HepG2 (cell line): ENCODE measurements around the gene OR2V2. TPM values are rescaled to one million over a fixed set of nuclear protein-coding genes. Genes with fewer than 3 reads are reported as not detected.

Source experiments
- CBX5 ChIP-seq: sonication (generic); formaldehyde crosslinking; IDR thresholded peaks from 2 replicates; pipeline ENCODE4 v1.4.0; 2020; ENCODE audit warnings: missing genetic modification reagents, borderline replicate concordance
- FOXP1 ChIP-seq, 2 experiments: fragments of 450-650 bp in 1 of 2; IDR thresholded peaks; 2 replicates each; pipeline ENCODE4 v1.6.1; 2017 to 2018; ENCODE audit warnings: antibody characterized with exemption in 1 of 2
- KIAA2018 ChIP-seq: sonication (generic); formaldehyde crosslinking; IDR thresholded peaks from 2 replicates; pipeline ENCODE4 v1.5.0; 2020; ENCODE audit warnings: mild to moderate bottlenecking, missing genetic modification reagents, borderline replicate concordance
- NFYB ChIP-seq: sonication (generic); formaldehyde crosslinking; IDR thresholded peaks from 2 replicates; pipeline ENCODE4 v1.4.0; 2020; ENCODE audit warnings: missing genetic modification reagents
- NR2F6 ChIP-seq, 2 experiments: IDR thresholded peaks; 2 replicates each; pipeline ENCODE4 v1.6.1; 2016; ENCODE audit warnings: antibody characterized with exemption in 1 of 2, mild to moderate bottlenecking in 1 of 2
- PREB ChIP-seq: sonication (generic); formaldehyde crosslinking; IDR thresholded peaks from 2 replicates; pipeline ENCODE4 v1.4.0; 2020; ENCODE audit warnings: missing genetic modification reagents
- TFDP2 ChIP-seq: sonication (generic); formaldehyde crosslinking; IDR thresholded peaks from 2 replicates; pipeline ENCODE4 v1.4.0; 2020; ENCODE audit warnings: missing genetic modification reagents
- ZBTB38 ChIP-seq: sonication (generic); formaldehyde crosslinking; IDR thresholded peaks from 2 replicates; pipeline ENCODE4 v1.5.1; 2020; ENCODE audit warnings: mild to moderate bottlenecking, missing genetic modification reagents
- ZNF274 ChIP-seq: sonication (generic); formaldehyde crosslinking; IDR thresholded peaks from 2 replicates; pipeline ENCODE4 v1.5.1; 2020; ENCODE audit warnings: mild to moderate bottlenecking, missing genetic modification reagents
- ZNF607 ChIP-seq: sonication (generic); formaldehyde crosslinking; IDR thresholded peaks from 2 replicates; pipeline ENCODE4 v1.5.1; 2020; ENCODE audit warnings: missing genetic modification reagents, mild to moderate bottlenecking, borderline replicate concordance
- ZNF646 ChIP-seq: sonication (generic); formaldehyde crosslinking; IDR thresholded peaks from 2 replicates; pipeline ENCODE4 v1.9.0; 2021; ENCODE audit warnings: mild to moderate bottlenecking, missing genetic modification reagents
- polyA plus RNA-seq, 8 experiments: library from polyadenylated mRNA; depleted of rRNA in 3 of 8; stranded (reverse) in 7 of 8; unstranded in 1 of 8; fragments of >200 nt; fragmentation: Illumina TruSeq in 4 of 8; extraction: Trizol in 4 of 8; gene quantifications; 2 replicates each; pipeline versions ENCODE4 v1.2.1 to v1.2.3, GENCODE V29; 2011 to 2016; ENCODE audit warnings: low read depth in 4 of 8, missing spikeins in 1 of 8, mixed read lengths in 1 of 8; ENCODE audit not compliant: insufficient read depth in 1 of 8
- total RNA-seq, 5 experiments: library from RNA; depleted of rRNA; stranded (reverse); fragments of >200 nt; fragmentation: Illumina TruSeq; extraction: Trizol; gene quantifications; 2 replicates each; pipeline ENCODE4 v1.2.3, GENCODE V29; 2016; ENCODE audit warnings: low read depth in 1 of 5

OR2V2 gene
- total and polyA plus RNA-seq, 2 of the 13 experiments (the other 11 are each of a cell fraction or from before 2014, with no cell fraction given): not detected

- no peak for TF ChIP-seq CBX5 (CRISPR knock-in tag)
- no peak for TF ChIP-seq PREB (CRISPR knock-in tag)
- TF ChIP-seq KIAA2018 (CRISPR knock-in tag): no peak
- TF ChIP-seq ZNF607 (CRISPR knock-in tag): no peak
- TF ChIP-seq ZNF646 (CRISPR knock-in tag): no peak
- no peak for TF ChIP-seq ZBTB38 (CRISPR knock-in tag)
- no peak for TF ChIP-seq NFYB (CRISPR knock-in tag)
- TF ChIP-seq FOXP1 (IDR thresholded peaks at IDR 0.05): no peak
- no peak for TF ChIP-seq FOXP1 (CRISPR knock-in tag; IDR thresholded peaks at IDR 0.05)
- 0 out of 2 replicates have a peak, but pooled peaks have one; percentile 16 for TF ChIP-seq TFDP2 (CRISPR knock-in tag)
- 0 out of 2 replicates have a peak, but pooled peaks have one; percentile 35 for TF ChIP-seq NR2F6 (IDR thresholded peaks at IDR 0.05)
- no peak for TF ChIP-seq NR2F6 (CRISPR knock-in tag; IDR thresholded peaks at IDR 0.05)
- no peak for TF ChIP-seq ZNF274 (CRISPR knock-in tag)
Measured at GRCh38 chr5:181207214-181207959, 60.0 kb downstream of the OR2V2 start (continued).
